Mammary epithelial cell (primary cell): ENCODE results near the gene OSBPL2.

ENCODE experiments used
- CTCF ChIP-seq, 2 donors: IDR thresholded peaks in 1 of 2; conservative IDR thresholded peaks in 1 of 2; 2 replicates each; pipeline ENCODE4 v1.5.1; 2011 to 2012; ENCODE audit warnings: inconsistent platforms in 2 of 2, low read length in 2 of 2, mild to moderate bottlenecking in 2 of 2, control low read depth in 1 of 2, low read depth in 1 of 2; ENCODE audit not compliant: insufficient read depth in 1 of 2; ENCODE audit errors: extremely low read depth in 1 of 2
- EZH2 ChIP-seq: IDR thresholded peaks from 2 replicates; pipeline ENCODE4 v1.6.1; 2012; ENCODE audit warnings: low read length, inconsistent platforms, borderline replicate concordance

DNA sequence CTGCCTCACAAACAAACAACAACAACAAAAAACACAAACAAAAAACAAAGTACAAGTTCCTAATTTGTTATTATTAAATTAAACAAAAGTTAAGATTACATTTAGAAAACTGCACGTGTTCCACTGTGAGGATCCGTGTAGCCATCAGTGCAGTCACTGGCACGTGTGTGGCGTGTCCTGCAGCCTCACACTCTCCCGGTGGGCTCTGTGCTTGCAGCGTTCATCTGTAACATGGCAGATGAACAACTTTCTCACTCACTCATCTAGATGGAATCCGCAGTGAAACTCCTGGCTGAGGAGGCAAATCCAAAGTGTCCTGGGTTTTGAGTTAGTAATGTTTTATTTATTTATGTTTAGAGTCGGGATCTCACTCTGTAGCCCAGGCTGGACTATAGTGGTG, 51.6 kb downstream of the OSBPL2 start:
- TF ChIP-seq CTCF (conservative IDR thresholded peaks at IDR 0.05 in 1 of 2, IDR thresholded peaks at IDR 0.05 in 1 of 2; ENCODE audit: extremely low read depth in 1 of 2, insufficient read depth in 1 of 2, low read depth in 1 of 2, low read length in 2 of 2) (no peak), EZH2 (no peak)
